ENCODE results near the gene FOXL2.

FOXL2 gene

GRCh38 chr3:138921316-138922292 is 25.3 kb downstream of the FOXL2 start:
- DNase-seq (ENCODE audit: low read depth): peak; percentile 82
- TF ChIP-seq, protein P1, sequence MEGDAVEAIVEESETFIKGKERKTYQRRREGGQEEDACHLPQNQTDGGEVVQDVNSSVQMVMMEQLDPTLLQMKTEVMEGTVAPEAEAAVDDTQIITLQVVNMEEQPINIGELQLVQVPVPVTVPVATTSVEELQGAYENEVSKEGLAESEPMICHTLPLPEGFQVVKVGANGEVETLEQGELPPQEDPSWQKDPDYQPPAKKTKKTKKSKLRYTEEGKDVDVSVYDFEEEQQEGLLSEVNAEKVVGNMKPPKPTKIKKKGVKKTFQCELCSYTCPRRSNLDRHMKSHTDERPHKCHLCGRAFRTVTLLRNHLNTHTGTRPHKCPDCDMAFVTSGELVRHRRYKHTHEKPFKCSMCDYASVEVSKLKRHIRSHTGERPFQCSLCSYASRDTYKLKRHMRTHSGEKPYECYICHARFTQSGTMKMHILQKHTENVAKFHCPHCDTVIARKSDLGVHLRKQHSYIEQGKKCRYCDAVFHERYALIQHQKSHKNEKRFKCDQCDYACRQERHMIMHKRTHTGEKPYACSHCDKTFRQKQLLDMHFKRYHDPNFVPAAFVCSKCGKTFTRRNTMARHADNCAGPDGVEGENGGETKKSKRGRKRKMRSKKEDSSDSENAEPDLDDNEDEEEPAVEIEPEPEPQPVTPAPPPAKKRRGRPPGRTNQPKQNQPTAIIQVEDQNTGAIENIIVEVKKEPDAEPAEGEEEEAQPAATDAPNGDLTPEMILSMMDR (IDR thresholded peaks at IDR 0.05; ENCODE audit: control insufficient read depth, insufficient read depth, low read depth, low read length, missing control alignments): no peak
- no peak overlapping the region for H3K4me3 ChIP-seq (ENCODE audit: control insufficient read depth, low read depth, low read length)

DNA sequence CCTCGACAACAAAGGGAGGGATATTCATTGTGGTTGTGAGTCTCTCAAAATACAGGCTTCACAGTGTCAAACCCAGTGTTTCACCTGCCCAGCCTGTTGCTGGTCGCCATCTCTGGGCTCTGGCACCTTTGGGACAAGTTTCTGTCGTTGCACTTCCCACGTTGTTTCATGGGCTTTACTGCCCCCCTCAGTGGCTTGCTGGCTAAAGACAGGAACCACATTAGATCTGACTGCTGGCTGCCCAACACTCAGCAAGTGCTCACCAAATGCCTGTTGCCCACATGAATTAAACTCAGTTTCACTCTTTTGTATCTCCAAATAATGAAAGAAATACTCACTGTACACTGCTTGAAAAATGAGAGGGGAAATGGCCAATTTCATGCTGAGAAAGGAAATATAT is 27.6 kb downstream of the FOXL2 start:
- TF ChIP-seq, protein P1 (IDR thresholded peaks at IDR 0.05; ENCODE audit: control insufficient read depth, insufficient read depth, low read depth, low read length, missing control alignments): no peak
- no peak for DNase-seq (ENCODE audit: low read depth)
- no peak overlapping the region for H3K4me3 ChIP-seq (ENCODE audit: control insufficient read depth, low read depth, low read length)

DNA sequence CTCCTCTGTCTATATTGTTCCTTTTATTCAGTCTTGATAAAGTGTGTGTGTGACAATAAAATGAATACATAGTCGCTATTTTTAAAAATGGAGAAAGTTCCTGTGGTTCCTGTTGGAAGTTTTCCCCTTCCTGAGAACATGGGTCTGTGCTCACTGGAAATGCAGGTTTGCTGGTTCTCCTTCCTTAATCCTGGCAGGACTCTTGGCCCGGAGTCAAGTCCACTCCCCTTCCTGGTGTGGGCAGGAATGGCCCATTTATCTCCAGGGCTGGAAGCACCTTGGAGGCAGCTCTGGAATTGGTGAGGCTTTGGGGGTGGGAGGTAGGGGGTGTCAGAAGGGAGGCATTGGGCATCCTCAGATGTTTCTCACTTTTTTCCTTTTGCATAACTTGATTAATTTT is 30.1 kb downstream of the FOXL2 start:
- TF ChIP-seq, protein P1 (IDR thresholded peaks at IDR 0.05; ENCODE audit: control insufficient read depth, insufficient read depth, low read depth, low read length, missing control alignments): no peak
- no peak for DNase-seq (ENCODE audit: low read depth)
- H3K4me3 ChIP-seq (ENCODE audit: control insufficient read depth, low read depth, low read length): no peak overlapping the region

GRCh38 chr3:138915503-138916498 is 31.1 kb downstream of the FOXL2 start:
- DNase-seq (ENCODE audit: low read depth): peak; percentile 57
- TF ChIP-seq, protein P1 (IDR thresholded peaks at IDR 0.05; ENCODE audit: control insufficient read depth, insufficient read depth, low read depth, low read length, missing control alignments): peak; percentile 86

GRCh38 chr3:138914870-138915502 is 32.0 kb downstream of the FOXL2 start:
- TF ChIP-seq, protein P1 (IDR thresholded peaks at IDR 0.05; ENCODE audit: control insufficient read depth, insufficient read depth, low read depth, low read length, missing control alignments): no peak
- no peak for DNase-seq (ENCODE audit: low read depth)
- H3K4me3 ChIP-seq (ENCODE audit: control insufficient read depth, low read depth, low read length): peak overlapping the region; percentile 99

More at GRCh38 chr3:138915503-138916498, 31.1 kb downstream of the FOXL2 start:
- peak overlapping the region; percentile 99 for H3K4me3 ChIP-seq (ENCODE audit: control insufficient read depth, low read depth, low read length)

- TF ChIP-seq, protein P1 (IDR thresholded peaks at IDR 0.05; ENCODE audit: control insufficient read depth, insufficient read depth, low read depth, low read length, missing control alignments): no peak
- no peak overlapping the region for H3K4me3 ChIP-seq (ENCODE audit: control insufficient read depth, low read depth, low read length)
- no peak for DNase-seq (ENCODE audit: low read depth)
Measured at GRCh38 chr3:138913766-138914165, 33.2 kb downstream of the FOXL2 start.

All from AG09309 (cell line).